Esophagus muscularis mucosa (tissue), 4 donors: ENCODE data around the gene MLXIPL. TPM values are rescaled to one million over a fixed set of nuclear protein-coding genes. Genes with fewer than 3 reads are reported as not detected.
"Not testable (repeated sequence)": the region's sequence is repeated elsewhere in the genome, so short reads cannot be mapped to it uniquely, and the experiment has no call there.

Source experiments
- DNase-seq: peaks from one replicate; pipeline ENCODE4 v3.0.0-alpha.2; 2017; ENCODE audit errors: extremely low spot score
- H3K27ac ChIP-seq, 4 donors: fragments of 200-600 bp; sonication (generic); replicated peaks in 1 of 4; 1 replicate in 3 of 4; 2 replicates in 1 of 4; pipeline ENCODE4 v1.5.1; 2016 to 2019; ENCODE audit warnings: mild to moderate bottlenecking in 1 of 4
- H3K27me3 ChIP-seq, 4 donors: fragments of 200-600 bp; sonication (generic); one replicate each; pipeline versions ENCODE4 v1.5.1 to v1.6.0; 2016 to 2019
- H3K36me3 ChIP-seq, 4 donors: fragments of 200-600 bp; sonication (generic); one replicate each; pipeline ENCODE4 v1.5.1; 2016 to 2019
- H3K4me1 ChIP-seq, 4 donors: fragments of 200-600 bp; sonication (generic); one replicate each; pipeline ENCODE4 v1.5.1; 2016 to 2019
- H3K4me3 ChIP-seq, 4 donors: fragments of 200-600 bp; sonication (generic); 1 replicate in 2 of 4; 2 replicates in 2 of 4; pipeline ENCODE4 v1.5.1; 2016 to 2019; ENCODE audit warnings: mild to moderate bottlenecking in 4 of 4, moderate library complexity in 1 of 4
- H3K9me3 ChIP-seq, 4 donors: fragments of 200-600 bp; sonication (generic); 1 replicate in 3 of 4; 2 replicates in 1 of 4; pipeline ENCODE4 v1.5.1; 2016 to 2019
- EP300 ChIP-seq: sonication (generic); formaldehyde crosslinking; IDR thresholded peaks from one replicate; pipeline ENCODE4 v1.6.1; 2017; ENCODE audit warnings: antibody characterized with exemption
- POLR2A ChIP-seq: fragments of 450-650 bp; IDR thresholded peaks from one replicate; pipeline ENCODE4 v1.6.1; 2017; ENCODE audit warnings: antibody characterized with exemption, moderate library complexity, mild to moderate bottlenecking, low read depth
- POLR2AphosphoS5 ChIP-seq, 2 donors: sonication (generic); formaldehyde crosslinking; IDR thresholded peaks; one replicate each; pipeline ENCODE4 v1.6.1; 2017; ENCODE audit warnings: antibody characterized with exemption in 2 of 2
- WGBS: methylation state at CpG from one replicate; pipeline ENCODE4 v1.1.5; 2018; 5-methylcytosine and 5-hydroxymethylcytosine counted together
- intact Hi-C: fragments of 100-400 bp; cut with DNase I; formaldehyde crosslinking; loops from one replicate; pipeline ENCODE4 v1.15.1; 2023
- total RNA-seq, 4 donors: library from RNA; depleted of rRNA; stranded (reverse); fragments of >200 nt; gene quantifications; one replicate each; pipeline versions ENCODE4 v1.1.0 to v1.2.1, GENCODE V29; 2016
- TF ChIP-seq, protein P1 (sequence below), 3 experiments: fragments of 200-600 bp in 2 of 3; fragments of 450-650 bp in 1 of 3; sonication (generic) in 2 of 3; IDR thresholded peaks; one replicate each; pipeline ENCODE4 v1.5.1; 2017 to 2019; ENCODE audit warnings: antibody characterized with exemption in 3 of 3, mild to moderate bottlenecking in 2 of 3, moderate library complexity in 1 of 3

The MLXIPL gene
- total RNA-seq, 4 donors from 2014 or later: 6.5 to 19.5 (median 10.3) TPM

DNA sequence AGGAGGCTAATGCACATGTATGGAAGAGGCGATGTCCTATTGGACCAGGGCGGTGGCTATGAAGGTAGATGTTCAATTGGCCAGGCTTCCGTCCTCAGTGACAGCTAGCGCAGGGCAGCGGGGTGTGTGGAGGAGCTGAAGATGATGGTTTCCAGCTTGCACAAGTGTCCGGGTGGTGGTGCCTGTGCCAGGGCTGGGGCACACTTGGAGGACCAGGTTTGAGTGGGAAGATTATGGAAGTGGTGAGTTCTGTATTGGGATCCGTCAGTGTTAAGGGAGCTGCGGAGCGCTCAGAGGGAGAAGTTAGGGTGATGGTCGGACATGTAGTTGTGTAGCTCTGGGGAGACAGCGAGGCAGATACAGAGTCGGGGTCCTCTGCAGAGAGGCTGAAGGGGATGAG, 37.4 kb downstream of the MLXIPL start:
- H3K4me3 ChIP-seq: no peak overlapping the region
- intact Hi-C loops: no loop called here
- H3K9me3 ChIP-seq: no peaks in the 10 kb centered on the region
- no peaks in the 10 kb centered on the region for H3K27me3 ChIP-seq
- TF ChIP-seq POLR2AphosphoS5 (IDR thresholded peaks at IDR 0.05) (no peak), EP300 (no peak), POLR2A (no peak)
- TF ChIP-seq, protein P1, sequence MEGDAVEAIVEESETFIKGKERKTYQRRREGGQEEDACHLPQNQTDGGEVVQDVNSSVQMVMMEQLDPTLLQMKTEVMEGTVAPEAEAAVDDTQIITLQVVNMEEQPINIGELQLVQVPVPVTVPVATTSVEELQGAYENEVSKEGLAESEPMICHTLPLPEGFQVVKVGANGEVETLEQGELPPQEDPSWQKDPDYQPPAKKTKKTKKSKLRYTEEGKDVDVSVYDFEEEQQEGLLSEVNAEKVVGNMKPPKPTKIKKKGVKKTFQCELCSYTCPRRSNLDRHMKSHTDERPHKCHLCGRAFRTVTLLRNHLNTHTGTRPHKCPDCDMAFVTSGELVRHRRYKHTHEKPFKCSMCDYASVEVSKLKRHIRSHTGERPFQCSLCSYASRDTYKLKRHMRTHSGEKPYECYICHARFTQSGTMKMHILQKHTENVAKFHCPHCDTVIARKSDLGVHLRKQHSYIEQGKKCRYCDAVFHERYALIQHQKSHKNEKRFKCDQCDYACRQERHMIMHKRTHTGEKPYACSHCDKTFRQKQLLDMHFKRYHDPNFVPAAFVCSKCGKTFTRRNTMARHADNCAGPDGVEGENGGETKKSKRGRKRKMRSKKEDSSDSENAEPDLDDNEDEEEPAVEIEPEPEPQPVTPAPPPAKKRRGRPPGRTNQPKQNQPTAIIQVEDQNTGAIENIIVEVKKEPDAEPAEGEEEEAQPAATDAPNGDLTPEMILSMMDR (IDR thresholded peaks at IDR 0.05): no peak
- no peak for DNase-seq
- no peaks in the 10 kb centered on the region for H3K36me3 ChIP-seq
- H3K4me1 ChIP-seq: peaks cover 5 to 10% (median 8%) of the 10 kb centered on the region in 4 donors
- WGBS: 94% methylated on average over 12 of the region's 12 CpGs
- no peak overlapping the region for H3K27ac ChIP-seq

DNA sequence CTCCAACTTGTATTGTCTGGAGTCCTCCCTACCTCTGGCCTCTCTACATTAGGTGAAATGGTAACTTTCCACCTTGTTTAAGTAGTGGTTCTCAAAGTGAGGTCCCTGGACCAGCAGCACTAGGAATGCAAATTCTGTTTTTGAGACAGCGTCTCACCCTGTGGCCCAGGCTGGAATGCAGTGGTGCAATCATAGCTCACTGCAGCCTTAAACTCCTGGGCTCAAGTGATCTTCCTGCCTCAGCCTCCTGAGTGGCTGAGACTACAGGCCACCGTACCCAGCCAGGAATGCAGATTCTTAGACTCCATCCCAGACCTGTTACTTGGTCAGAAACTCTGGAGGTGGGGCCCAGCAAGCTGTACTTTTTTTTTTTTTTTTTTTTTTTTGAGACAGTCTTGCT, 39.1 kb downstream of the MLXIPL start:
- Histone ChIP-seq H3K4me3 (no peak overlapping the region), H3K27ac (no peak overlapping the region), H3K27me3 (no peaks in the 10 kb centered on the region), H3K36me3 (no peaks in the 10 kb centered on the region), H3K9me3 (no peaks in the 10 kb centered on the region), H3K4me1 (peaks cover 5 to 10% (median 9%) of the 10 kb centered on the region in 4 donors)
- WGBS: 85% methylated on average over 2 of the region's 2 CpGs
- TF ChIP-seq POLR2AphosphoS5 (IDR thresholded peaks at IDR 0.05): no peak
- TF ChIP-seq, protein P1 (IDR thresholded peaks at IDR 0.05): no peak
- intact Hi-C loops: no loop called here
- no peak for DNase-seq

- 85% methylated on average over 6 of the region's 6 CpGs for WGBS
- intact Hi-C loops: no loop called here
- H3K27me3 ChIP-seq: no peaks in the 10 kb centered on the region
These were observed 41.6 kb downstream of the MLXIPL start for GRCh38 chr7:73582664-73583202.

DNA sequence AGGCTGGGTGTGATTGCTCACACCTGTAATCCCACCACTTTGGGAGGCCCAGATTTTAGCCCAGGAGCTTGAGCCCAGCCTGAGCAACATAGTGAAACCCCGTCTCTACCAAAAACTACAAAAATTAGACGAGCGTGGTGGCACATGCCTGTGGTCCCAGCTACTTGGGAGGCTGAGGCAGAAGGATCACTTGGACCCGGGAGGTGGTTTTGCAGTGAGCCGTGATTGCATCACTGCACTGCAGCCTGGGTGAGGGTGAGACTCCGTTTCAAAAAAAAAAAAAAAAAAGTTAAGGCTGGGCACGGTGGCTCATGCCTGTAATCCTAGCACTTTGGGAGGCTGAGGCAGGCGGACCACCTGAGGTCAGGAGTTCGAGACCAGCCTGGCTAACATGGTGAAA, 43.3 kb downstream of the MLXIPL start:
- H3K9me3 ChIP-seq, DNase-seq, intact Hi-C loops, H3K27ac ChIP-seq, H3K36me3 ChIP-seq, H3K27me3 ChIP-seq, H3K4me3 ChIP-seq: not testable (repeated sequence)
- WGBS: 83% methylated on average over 9 of the region's 9 CpGs
- peaks cover 24 to 36% (median 31%) of the 10 kb centered on the region in 4 donors for H3K4me1 ChIP-seq

More at GRCh38 chr7:73582664-73583202, 41.6 kb downstream of the MLXIPL start:
- Histone ChIP-seq H3K4me1 (peaks cover 10 to 22% (median 20%) of the 10 kb centered on the region in 4 donors), H3K36me3 (no peaks in the 10 kb centered on the region), H3K4me3 (no peak overlapping the region), H3K9me3 (no peaks in the 10 kb centered on the region), H3K27ac (no peak overlapping the region)
- TF ChIP-seq, protein P1 (IDR thresholded peaks at IDR 0.05): no peak
- no peak for TF ChIP-seq EP300
- TF ChIP-seq POLR2A: no peak
- TF ChIP-seq POLR2AphosphoS5 (IDR thresholded peaks at IDR 0.05): no peak
- no peak for DNase-seq

DNA sequence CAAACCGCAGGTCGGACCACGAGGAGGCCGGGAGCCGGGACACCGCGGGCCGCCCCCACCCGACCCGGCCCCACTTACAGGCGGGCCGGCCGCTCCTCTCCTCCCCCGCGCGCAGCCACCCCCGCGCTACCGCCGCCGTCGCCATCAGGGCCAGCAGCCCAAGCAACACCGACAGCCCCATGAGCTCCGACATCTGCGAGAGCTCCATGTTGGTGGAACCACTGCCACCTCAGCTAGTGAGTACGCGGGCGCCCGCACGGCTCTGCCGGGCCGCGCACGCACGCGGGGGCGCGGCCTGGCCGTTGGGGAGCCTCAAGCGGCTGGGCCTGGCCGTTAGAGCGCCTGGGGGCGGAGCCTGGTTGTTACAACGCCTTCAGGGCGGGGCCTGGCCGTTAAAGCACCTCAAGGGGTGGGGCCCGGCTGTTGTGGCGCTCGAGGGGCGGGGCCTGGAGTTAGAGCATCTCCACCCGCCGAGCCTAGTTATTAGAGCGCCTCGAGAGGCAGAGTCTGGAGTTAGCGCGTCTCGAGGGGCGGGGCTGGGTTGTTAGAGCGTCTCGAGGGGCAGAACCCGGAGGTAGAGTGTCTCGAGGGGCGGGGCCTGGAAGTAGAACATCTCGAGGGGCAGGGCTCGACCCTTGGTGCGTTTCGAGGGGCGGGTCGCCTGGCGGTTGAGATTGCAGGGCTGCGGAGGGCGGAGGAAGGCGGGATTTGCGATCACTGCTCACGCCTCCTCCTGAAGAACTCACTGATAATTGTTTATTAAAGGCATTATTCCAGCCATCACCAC, 45.8 kb downstream of the MLXIPL start, which contains the start of gene TBL2:
TBL2 (minus strand) TSS at position 238 of the 787 bp plus-strand sequence; CDS start at position 208, 30 bp downstream.
- peak; percentile 75 for TF ChIP-seq POLR2A
- peak; percentile 74 to 89 for TF ChIP-seq POLR2AphosphoS5 (IDR thresholded peaks at IDR 0.05)
- TF ChIP-seq EP300: no peak
- TF ChIP-seq, protein P1 (IDR thresholded peaks at IDR 0.05): peak in 2 of 3 experiments; percentile 9 to 24
- peak; percentile 99 for DNase-seq
- peak within 1 kb of the TSS; percentile 92 to 94 (median 92) for H3K27ac ChIP-seq
- H3K36me3 ChIP-seq: peaks cover 6 to 28% (median 18%) of the 10 kb centered on the region in 4 donors
- peaks cover 24 to 46% (median 34%) of the 10 kb centered on the region in 4 donors for H3K4me1 ChIP-seq
- H3K9me3 ChIP-seq: no peaks in the 10 kb centered on the region
- peak within 1 kb of the TSS; percentile 85 to 96 (median 93) for H3K4me3 ChIP-seq
- no peaks in the 10 kb centered on the region for H3K27me3 ChIP-seq
- WGBS: under 1% methylated on average over 31 of the region's 75 CpGs
- intact Hi-C loops: loop anchor here (2.0 kb wide), 1 partner anchor 58 kb away; no protein-coding TSS in a partner anchor
